Gastroesophageal sphincter (tissue), 4 donors: ENCODE data around the gene KDM4C. TPM values are rescaled to one million over a fixed set of nuclear protein-coding genes. Genes with fewer than 3 reads are reported as not detected.

Source experiments
- ATAC-seq: fragments of 150-250 bp; one replicate; pipeline ENCODE4 v1.9.1; 2016; ENCODE audit warnings: mild to moderate bottlenecking, moderate library complexity
- H3K27ac ChIP-seq, 4 donors: fragments of 200-600 bp; sonication (generic) in 3 of 4; 1 replicate in 3 of 4; 2 replicates in 1 of 4; pipeline ENCODE4 v1.5.1; 2016 to 2019
- H3K27me3 ChIP-seq: fragments of 200-600 bp; sonication (generic); one replicate; pipeline ENCODE4 v1.5.1; 2019
- H3K36me3 ChIP-seq, 2 donors: fragments of 200-600 bp; sonication (generic); one replicate each; pipeline ENCODE4 v1.5.1; 2019; ENCODE audit warnings: control low read depth in 1 of 2
- H3K4me1 ChIP-seq, 3 donors: fragments of 200-600 bp; sonication (generic); 1 replicate in 2 of 3; 2 replicates in 1 of 3; pipeline ENCODE4 v1.5.1; 2016 to 2019; ENCODE audit warnings: control low read depth in 2 of 3
- H3K4me3 ChIP-seq, 2 donors: fragments of 200-600 bp; sonication (generic); one replicate each; pipeline ENCODE4 v1.5.1; 2019; ENCODE audit warnings: mild to moderate bottlenecking in 1 of 2, moderate library complexity in 1 of 2
- H3K9me3 ChIP-seq, 3 donors: fragments of 200-600 bp; sonication (generic); one replicate each; pipeline ENCODE4 v1.5.1; 2017 to 2019; ENCODE audit warnings: control low read depth in 2 of 3
- CTCF ChIP-seq, 4 experiments: fragments of 200-600 bp in 2 of 4; fragments of 450-650 bp in 2 of 4; sonication (generic) in 1 of 4; IDR thresholded peaks; one replicate each; pipeline ENCODE4 v1.5.1; 2017 to 2019; ENCODE audit warnings: antibody characterized with exemption in 4 of 4, mild to moderate bottlenecking in 2 of 4, moderate library complexity in 2 of 4
- EP300 ChIP-seq: sonication (generic); formaldehyde crosslinking; IDR thresholded peaks from one replicate; pipeline ENCODE4 v1.6.1; 2017; ENCODE audit warnings: antibody characterized with exemption, mild to moderate bottlenecking
- POLR2A ChIP-seq, 2 donors: fragments of 450-650 bp; IDR thresholded peaks; one replicate each; pipeline ENCODE4 v1.6.1; 2017; ENCODE audit warnings: antibody characterized with exemption in 2 of 2, mild to moderate bottlenecking in 2 of 2, moderate library complexity in 1 of 2
- POLR2AphosphoS5 ChIP-seq: sonication (generic); formaldehyde crosslinking; IDR thresholded peaks from one replicate; pipeline ENCODE4 v1.6.1; 2017; ENCODE audit warnings: antibody characterized with exemption
- WGBS, 2 donors: methylation state at CpG; one replicate each; pipeline ENCODE4 v1.1.5; 2018; ENCODE audit warnings: low coverage in 1 of 2; 5-methylcytosine and 5-hydroxymethylcytosine counted together
- total RNA-seq, 4 donors: library from RNA; depleted of rRNA; stranded (reverse); fragments of >200 nt; gene quantifications; one replicate each; pipeline ENCODE4 v1.1.0, GENCODE V29; 2016

The KDM4C gene
- total RNA-seq, 4 donors from 2014 or later = 17.7 to 65.2 (median 29.5) TPM

- no peaks in the 10 kb centered on the region for H3K4me1 ChIP-seq
- no peaks in the 10 kb centered on the region for H3K9me3 ChIP-seq
- no peak overlapping the region for H3K4me3 ChIP-seq
- no peak overlapping the region for H3K27ac ChIP-seq
- ATAC-seq = no peak
- peaks cover 0 to 20% of the 10 kb centered on the region in 2 donors for H3K36me3 ChIP-seq
- H3K27me3 ChIP-seq = no peaks in the 10 kb centered on the region
- WGBS, 2 donors = 88 to 91% methylated on average over 2 to 4 of the region's 4 CpGs
- no peak for TF ChIP-seq POLR2AphosphoS5
- no peak for TF ChIP-seq POLR2A (IDR thresholded peaks at IDR 0.05)
- TF ChIP-seq CTCF (IDR thresholded peaks at IDR 0.05) = no peak
- TF ChIP-seq EP300 = no peak
Measured at GRCh38 chr9:6818292-6818922, 60.6 kb downstream of the KDM4C start.

- ATAC-seq = no peak
- no peaks in the 10 kb centered on the region for H3K27me3 ChIP-seq
- no peaks in the 10 kb centered on the region for H3K4me1 ChIP-seq
- TF ChIP-seq POLR2AphosphoS5 = no peak
- TF ChIP-seq POLR2A (IDR thresholded peaks at IDR 0.05) = no peak
- TF ChIP-seq CTCF (IDR thresholded peaks at IDR 0.05) = no peak
- no peak for TF ChIP-seq EP300
- no peaks in the 10 kb centered on the region for H3K9me3 ChIP-seq
- 61 to 73% methylated on average over 2 of the region's 2 CpGs for WGBS, 2 donors
- H3K4me3 ChIP-seq = no peak overlapping the region
- peaks cover 0 to 27% of the 10 kb centered on the region in 2 donors for H3K36me3 ChIP-seq
- no peak overlapping the region for H3K27ac ChIP-seq
Measured at GRCh38 chr9:6819112-6819511, 61.3 kb downstream of the KDM4C start.

- H3K4me3 ChIP-seq = no peak overlapping the region
- no peaks in the 10 kb centered on the region for H3K27me3 ChIP-seq
- WGBS, 2 donors = 74 to 80% methylated on average over 3 of the region's 3 CpGs
- no peak overlapping the region for H3K27ac ChIP-seq
- ATAC-seq = no peak
- peaks cover 0 to 29% of the 10 kb centered on the region in 2 donors for H3K36me3 ChIP-seq
- no peaks in the 10 kb centered on the region for H3K9me3 ChIP-seq
- TF ChIP-seq EP300 (no peak), POLR2AphosphoS5 (no peak), POLR2A (IDR thresholded peaks at IDR 0.05) (no peak), CTCF (IDR thresholded peaks at IDR 0.05) (no peak)
- no peaks in the 10 kb centered on the region for H3K4me1 ChIP-seq
Measured at GRCh38 chr9:6819529-6819928, 61.8 kb downstream of the KDM4C start.

GRCh38 chr9:6822696-6823095 lies 64.9 kb downstream of the KDM4C start:
- 81 to 97% methylated on average over 3 of the region's 3 CpGs for WGBS, 2 donors
- no peak for ATAC-seq
- no peak overlapping the region for H3K4me3 ChIP-seq
- TF ChIP-seq POLR2A (IDR thresholded peaks at IDR 0.05) = no peak
- TF ChIP-seq POLR2AphosphoS5 = no peak
- TF ChIP-seq CTCF (IDR thresholded peaks at IDR 0.05) = no peak
- TF ChIP-seq EP300 = no peak
- H3K27me3 ChIP-seq = no peaks in the 10 kb centered on the region
- no peak overlapping the region for H3K27ac ChIP-seq
- peaks cover 0 to 23% of the 10 kb centered on the region in 2 donors for H3K36me3 ChIP-seq
- no peaks in the 10 kb centered on the region for H3K4me1 ChIP-seq
- no peaks in the 10 kb centered on the region for H3K9me3 ChIP-seq

GRCh38 chr9:6827439-6828145 lies 69.8 kb downstream of the KDM4C start:
- no peak overlapping the region for H3K27ac ChIP-seq
- H3K36me3 ChIP-seq = peaks cover 0 to 40% of the 10 kb centered on the region in 2 donors
- 33 to 44% methylated on average over 4 of the region's 4 CpGs for WGBS, 2 donors
- H3K4me1 ChIP-seq = no peaks in the 10 kb centered on the region
- peaks cover 0 to 6% (median 0%) of the 10 kb centered on the region in 3 donors for H3K9me3 ChIP-seq
- no peaks in the 10 kb centered on the region for H3K27me3 ChIP-seq
- no peak for ATAC-seq
- H3K4me3 ChIP-seq = no peak overlapping the region
- no peak for TF ChIP-seq POLR2A (IDR thresholded peaks at IDR 0.05)
- TF ChIP-seq CTCF (IDR thresholded peaks at IDR 0.05) = peak; percentile 24 to 42 (median 25)
